HG02870 (cell line): ENCODE results near the gene NTN1.

Experiments
- ATAC-seq: cut with Tn5 transposase; IDR thresholded peaks from one replicate; pipeline ENCODE4 v1.9.1; 2021; ENCODE audit warnings: mild to moderate bottlenecking, moderate library complexity; ENCODE audit not compliant: unreplicated experiment

The NTN1 gene

GRCh38 chr17:9035249-9035648 lies 13.9 kb downstream of the NTN1 start:
- ATAC-seq: no peak

GRCh38 chr17:9036336-9036735 lies 15.0 kb downstream of the NTN1 start:
- no peak for ATAC-seq

- ATAC-seq: no peak
Observed at GRCh38 chr17:9037736-9038135, 16.4 kb downstream of the NTN1 start.

GRCh38 chr17:9038380-9038779 lies 17.1 kb downstream of the NTN1 start:
- no peak for ATAC-seq

- no peak for ATAC-seq
Observed at GRCh38 chr17:9044772-9045463, 23.6 kb downstream of the NTN1 start.

- no peak for ATAC-seq
Observed at GRCh38 chr17:9050801-9051401, 29.6 kb downstream of the NTN1 start.

GRCh38 chr17:9051561-9051960 lies 30.3 kb downstream of the NTN1 start:
- no peak for ATAC-seq

- ATAC-seq: no peak
Observed at GRCh38 chr17:9052921-9053320, 31.6 kb downstream of the NTN1 start.

- ATAC-seq: no peak
Observed at GRCh38 chr17:9053406-9053805, 32.1 kb downstream of the NTN1 start.

GRCh38 chr17:9054126-9054975 lies 33.0 kb downstream of the NTN1 start:
- no peak for ATAC-seq

- no peak for ATAC-seq
Observed at GRCh38 chr17:9055281-9055680, 34.0 kb downstream of the NTN1 start.

GRCh38 chr17:9056566-9056965 lies 35.3 kb downstream of the NTN1 start:
- no peak for ATAC-seq

GRCh38 chr17:9057310-9057709 lies 36.0 kb downstream of the NTN1 start:
- ATAC-seq: no peak

- ATAC-seq: no peak
Observed at GRCh38 chr17:9062399-9062902, 41.1 kb downstream of the NTN1 start.

- no peak for ATAC-seq
Observed at GRCh38 chr17:9064311-9064834, 43.1 kb downstream of the NTN1 start.

GRCh38 chr17:9071016-9071415 lies 49.7 kb downstream of the NTN1 start:
- ATAC-seq: no peak

GRCh38 chr17:9071811-9072498 lies 50.6 kb downstream of the NTN1 start:
- ATAC-seq: no peak

GRCh38 chr17:9072696-9073339 lies 51.5 kb downstream of the NTN1 start:
- no peak for ATAC-seq

GRCh38 chr17:9074131-9074530 lies 52.8 kb downstream of the NTN1 start:
- no peak for ATAC-seq

- no peak for ATAC-seq
Observed at GRCh38 chr17:9079461-9080103, 58.3 kb downstream of the NTN1 start.
